Endothelial cell of umbilical vein (primary cell): ENCODE measurements around the gene PAPPA. TPM values are rescaled to one million over a fixed set of nuclear protein-coding genes. Genes with fewer than 3 reads are reported as not detected.

Experiments
- BruUV-seq: library from RNA; stranded (reverse); fragments of 400-500 nt; replicated peaks from 2 replicates; lab custom pipeline; 2021; lab: Mats Ljungman, UMichigan
- CTCF ChIA-PET: fragments of 300-600, 350-600 bp; sonication (Branson Sonifier 250); formaldehyde crosslinking; loops from one replicate; lab custom pipeline; 2021; ENCODE audit warnings: antibody characterized with exemption, inconsistent platforms; lab: Charles Lee
- POLR2A ChIA-PET: fragments of 300-600, 350-600 bp; sonication (Branson Sonifier 250); formaldehyde crosslinking; loops from one replicate; lab custom pipeline; 2021; ENCODE audit warnings: antibody characterized with exemption, inconsistent platforms; lab: Charles Lee
- DNase-seq: peaks from one replicate; pipeline ENCODE4 v3.0.0-alpha.2; 2011; ENCODE audit warnings: low read depth, low spot score
- FAIRE-seq: peaks from 2 replicates; lab custom pipeline; 2011; peaks lifted over from hg19 to GRCh38; lab: Jason Lieb, UNC
- H2AFZ ChIP-seq: 2 replicates; pipeline ENCODE4 v1.6.0; 2012; ENCODE audit warnings: low read depth, low read length, control low read depth, inconsistent platforms
- H3K27ac ChIP-seq: 2 replicates; pipeline ENCODE4 v1.5.1; 2011; ENCODE audit warnings: low read depth, mild to moderate bottlenecking, control low read depth, low read length, moderate library complexity; ENCODE audit not compliant: insufficient read depth
- H3K27me3 ChIP-seq, 2 experiments: 2 replicates each; pipeline versions ENCODE4 v1.6.0 to v1.6.1; 2011; ENCODE audit warnings: low read length in 2 of 2, mixed read lengths in 1 of 2; ENCODE audit not compliant: control insufficient read depth in 2 of 2, insufficient read depth in 2 of 2
- H3K36me3 ChIP-seq, 2 experiments: 2 replicates in 1 of 2; 3 replicates in 1 of 2; pipeline ENCODE4 v1.5.1; 2011; ENCODE audit warnings: low read length in 2 of 2, mild to moderate bottlenecking in 1 of 2, moderate library complexity in 1 of 2; ENCODE audit not compliant: control insufficient read depth in 2 of 2, insufficient read depth in 2 of 2; ENCODE audit errors: extremely low read depth in 1 of 2
- H3K4me1 ChIP-seq: 3 replicates; pipeline ENCODE4 v1.5.1; 2011; ENCODE audit warnings: mild to moderate bottlenecking, low read length; ENCODE audit not compliant: control insufficient read depth, insufficient read depth; ENCODE audit errors: extremely low read depth
- H3K4me2 ChIP-seq: 2 replicates; pipeline ENCODE4 v1.6.1; 2011; ENCODE audit warnings: low read length, control low read depth, mixed read lengths; ENCODE audit not compliant: insufficient read depth
- H3K4me3 ChIP-seq, 3 experiments: fragments of 200-600 bp in 1 of 3; sonication (generic), shearing (Covaris generic) in 1 of 3; replicated peaks in 1 of 3; 2 replicates each; pipeline ENCODE4 v1.5.1; 2011 to 2016; ENCODE audit warnings: control low read depth in 3 of 3, low read length in 3 of 3, mild to moderate bottlenecking in 2 of 3, inconsistent platforms in 1 of 3, low read depth in 1 of 3, moderate library complexity in 1 of 3; ENCODE audit not compliant: insufficient read depth in 1 of 3
- H3K79me2 ChIP-seq: 2 replicates; pipeline ENCODE4 v1.6.0; 2012; ENCODE audit warnings: low read length, inconsistent platforms; ENCODE audit not compliant: control insufficient read depth, insufficient read depth
- H3K9ac ChIP-seq: replicated peaks from 2 replicates; pipeline ENCODE3; 2011; ENCODE audit warnings: low read length, control low read depth; ENCODE audit not compliant: insufficient read depth; ENCODE audit errors: extremely low read depth
- H3K9me1 ChIP-seq: replicated peaks from 3 replicates; pipeline ENCODE4 v1.6.0; 2011; ENCODE audit warnings: mild to moderate bottlenecking, low read length; ENCODE audit not compliant: control insufficient read depth, insufficient read depth; ENCODE audit errors: extremely low read depth
- H3K9me3 ChIP-seq: replicated peaks from 2 replicates; pipeline ENCODE4 v1.5.1; 2012; ENCODE audit warnings: low read length, inconsistent platforms; ENCODE audit not compliant: control insufficient read depth, insufficient read depth
- H4K20me1 ChIP-seq: replicated peaks from 2 replicates; pipeline ENCODE3; 2011; ENCODE audit warnings: mild to moderate bottlenecking, low read length; ENCODE audit not compliant: control insufficient read depth, insufficient read depth; ENCODE audit errors: extremely low read depth
- CTCF ChIP-seq, 2 donors: IDR thresholded peaks; 1 replicate in 1 of 2; 2 replicates in 1 of 2; pipeline ENCODE4 v1.5.1; 2011; ENCODE audit warnings: low read length in 2 of 2, mild to moderate bottlenecking in 2 of 2, moderate library complexity in 2 of 2, control low read depth in 1 of 2, inconsistent platforms in 1 of 2, low read depth in 1 of 2; ENCODE audit not compliant: insufficient read depth in 1 of 2; ENCODE audit errors: extremely low read depth in 1 of 2
- EZH2 ChIP-seq: IDR thresholded peaks from 2 replicates; pipeline ENCODE4 v1.6.1; 2012; ENCODE audit warnings: borderline replicate concordance, low read depth, mild to moderate bottlenecking, moderate library complexity, low read length, inconsistent platforms; ENCODE audit not compliant: severe bottlenecking
- FOS ChIP-seq: IDR thresholded peaks from 2 replicates; pipeline ENCODE4 v1.6.1; 2011; ENCODE audit warnings: mild to moderate bottlenecking, low read length, moderate library complexity, borderline replicate concordance; ENCODE audit not compliant: insufficient read depth
- GATA2 ChIP-seq: IDR thresholded peaks from 2 replicates; pipeline ENCODE4 v1.7.0; 2011; ENCODE audit warnings: low read depth, mild to moderate bottlenecking, moderate library complexity, mixed read lengths, low read length; ENCODE audit not compliant: insufficient read length, insufficient read depth
- JUN ChIP-seq: IDR thresholded peaks from 2 replicates; pipeline ENCODE4 v1.6.1; 2011; ENCODE audit warnings: borderline replicate concordance, low read depth; ENCODE audit not compliant: insufficient read length, insufficient read depth
- MYC ChIP-seq: IDR thresholded peaks from one replicate; pipeline ENCODE4 v1.6.1; 2011; ENCODE audit warnings: mild to moderate bottlenecking, low read depth, low read length
- POLR2A ChIP-seq: IDR thresholded peaks from 2 replicates; pipeline ENCODE4 v1.6.1; 2012; ENCODE audit warnings: low read depth, mild to moderate bottlenecking, control low read depth, low read length
- POLR2AphosphoS5 ChIP-seq: IDR thresholded peaks from 2 replicates; pipeline ENCODE4 v1.6.1; 2012; ENCODE audit warnings: low read depth, mild to moderate bottlenecking, control low read depth, low read length, moderate library complexity; ENCODE audit not compliant: insufficient read depth
- dilution Hi-C: fragments of 300-500 bp; cut with MboI; formaldehyde crosslinking; loops from one replicate; pipeline ENCODE4 v1.15.0; 2019; ENCODE audit warnings: low sequenced_read_pairs; ENCODE audit not compliant: extremely low pct_ligation_motif_present
- intact Hi-C: fragments of 100-400 bp; cut with micrococcal nuclease; formaldehyde crosslinking; loops from one replicate; pipeline ENCODE4 v1.10.0; 2022
- polyA plus RNA-seq, 4 experiments: library from polyadenylated mRNA; depleted of rRNA in 3 of 4; stranded (reverse) in 3 of 4; unstranded in 1 of 4; fragments of >200 nt; gene quantifications; 2 replicates each; pipeline versions ENCODE4 v1.2.1 to v1.2.3, GENCODE V29; 2011 to 2012; ENCODE audit warnings: missing spikeins in 1 of 4
- total RNA-seq: library from RNA; stranded (reverse); gene quantifications from 2 replicates; pipeline ENCODE4 v1.2.3, GENCODE V29; 2021
- TF ChIP-seq, protein P1 (sequence below): IDR thresholded peaks from 2 replicates; pipeline ENCODE4 v1.6.1; 2011; ENCODE audit not compliant: insufficient read depth, insufficient read length

The PAPPA gene
- total and polyA plus RNA-seq, 2 donors (not counting 3 experiments of a cell fraction or from before 2014, with no cell fraction given): 0.13 to 0.41 TPM

GRCh38 chr9:116434314-116434713, 280.7 kb downstream of the PAPPA start:
- TF ChIP-seq, protein P1, sequence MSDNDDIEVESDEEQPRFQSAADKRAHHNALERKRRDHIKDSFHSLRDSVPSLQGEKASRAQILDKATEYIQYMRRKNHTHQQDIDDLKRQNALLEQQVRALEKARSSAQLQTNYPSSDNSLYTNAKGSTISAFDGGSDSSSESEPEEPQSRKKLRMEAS: no peak
- TF ChIP-seq EZH2: no peak
- TF ChIP-seq GATA2: no peak
- TF ChIP-seq MYC: no peak
- no peak for TF ChIP-seq CTCF (IDR thresholded peaks at IDR 0.05; ENCODE audit: extremely low read depth in 1 of 2, insufficient read depth in 1 of 2, low read depth in 1 of 2, low read length in 2 of 2)
- no peak for TF ChIP-seq FOS
- TF ChIP-seq POLR2A: no peak
- no peak for TF ChIP-seq POLR2AphosphoS5
- TF ChIP-seq JUN: no peak
- H3K27ac ChIP-seq: no peak overlapping the region
- no peak for DNase-seq
- CTCF ChIA-PET: no interaction called here
- no peak for FAIRE-seq
- H3K9me1 ChIP-seq: no peaks in the 10 kb centered on the region
- no peak overlapping the region for H3K9ac ChIP-seq
- H3K4me1 ChIP-seq: no peaks in the 10 kb centered on the region
- H3K79me2 ChIP-seq: no peaks in the 10 kb centered on the region
- H4K20me1 ChIP-seq: no peaks in the 10 kb centered on the region
- H3K4me3 ChIP-seq: no peak overlapping the region
- no peaks in the 10 kb centered on the region for H3K36me3 ChIP-seq
- POLR2A ChIA-PET: no interaction called here
- H3K9me3 ChIP-seq: no peaks in the 10 kb centered on the region
- no peaks in the 10 kb centered on the region for H3K27me3 ChIP-seq
- intact Hi-C loops: no loop called here
- dilution Hi-C loops: no loop called here
- H2AFZ ChIP-seq: no peak overlapping the region
- no peak overlapping the region for H3K4me2 ChIP-seq
- no TSS peak for BruUV-seq
